Effector CD8-positive, alpha-beta T cell (primary cell): Measurements from ENCODE around the gene RNF25.
A peak's percentile ranks its signal among the peaks of the same experiment; 100 is the strongest.

Experiments used
- DNase-seq: peaks from one replicate; lab custom pipeline; 2025; lab: John Stamatoyannopoulos, UW

RNF25 gene

GRCh38 chr2:218679119-218679518 is 7.3 kb upstream of the RNF25 start:
- no peak for DNase-seq

GRCh38 chr2:218671097-218671653 is 627 bp downstream of the RNF25 start:
- DNase-seq = no peak

GRCh38 chr2:218664653-218665052 is 7.1 kb downstream of the RNF25 start:
- DNase-seq = no peak

GRCh38 chr2:218663901-218664300 is 7.9 kb downstream of the RNF25 start:
- no peak for DNase-seq

DNA sequence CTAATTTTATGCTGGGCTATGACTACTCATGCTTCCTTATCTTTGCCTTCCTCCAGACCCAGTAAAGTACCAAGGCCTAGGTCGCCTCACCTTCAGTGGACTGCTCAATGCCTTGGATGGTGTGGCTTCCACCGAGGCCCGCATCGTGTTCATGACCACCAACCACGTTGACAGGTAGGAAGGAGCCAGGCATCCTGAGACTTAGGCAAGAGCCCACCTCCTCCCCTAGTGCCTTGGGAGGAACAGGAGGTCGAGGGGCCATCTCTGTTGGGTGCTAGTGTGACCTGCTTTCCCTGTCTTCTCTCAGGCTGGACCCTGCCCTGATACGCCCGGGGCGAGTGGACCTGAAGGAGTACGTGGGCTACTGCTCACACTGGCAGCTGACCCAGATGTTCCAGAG is 9.0 kb downstream of the RNF25 start:
- no peak for DNase-seq

GRCh38 chr2:218662377-218662776 is 9.4 kb downstream of the RNF25 start:
- DNase-seq = no peak

DNA sequence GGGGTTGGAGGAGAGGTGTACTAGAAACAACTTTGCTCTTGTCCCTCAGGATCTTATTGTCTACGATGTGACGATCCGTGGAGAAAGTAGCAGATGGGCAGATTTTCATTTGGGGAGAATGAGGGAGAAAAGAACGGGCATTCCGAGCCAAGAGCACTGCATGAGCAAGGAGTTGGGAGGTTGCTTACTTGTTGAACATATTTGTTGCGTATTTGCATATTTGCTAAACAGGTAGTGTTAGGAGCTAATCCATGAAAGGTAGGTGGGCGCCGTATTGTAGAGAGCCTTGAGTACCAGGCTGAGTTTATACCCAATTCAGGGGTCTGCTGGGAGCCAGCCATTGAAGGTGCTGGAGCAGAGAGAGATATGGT is 11.8 kb downstream of the RNF25 start:
- no peak for DNase-seq

GRCh38 chr2:218659258-218659987 is 12.4 kb downstream of the RNF25 start, which contains the start of the genes BCS1L and ZNF142:
Gene BCS1L (plus strand): TSS chr2:218659683. CDS start chr2:218660988, 1,305 bp downstream.
Gene ZNF142 (minus strand): TSS chr2:218659623. CDS start chr2:218656429, 3,194 bp downstream.
- DNase-seq = peak; percentile 78

DNA sequence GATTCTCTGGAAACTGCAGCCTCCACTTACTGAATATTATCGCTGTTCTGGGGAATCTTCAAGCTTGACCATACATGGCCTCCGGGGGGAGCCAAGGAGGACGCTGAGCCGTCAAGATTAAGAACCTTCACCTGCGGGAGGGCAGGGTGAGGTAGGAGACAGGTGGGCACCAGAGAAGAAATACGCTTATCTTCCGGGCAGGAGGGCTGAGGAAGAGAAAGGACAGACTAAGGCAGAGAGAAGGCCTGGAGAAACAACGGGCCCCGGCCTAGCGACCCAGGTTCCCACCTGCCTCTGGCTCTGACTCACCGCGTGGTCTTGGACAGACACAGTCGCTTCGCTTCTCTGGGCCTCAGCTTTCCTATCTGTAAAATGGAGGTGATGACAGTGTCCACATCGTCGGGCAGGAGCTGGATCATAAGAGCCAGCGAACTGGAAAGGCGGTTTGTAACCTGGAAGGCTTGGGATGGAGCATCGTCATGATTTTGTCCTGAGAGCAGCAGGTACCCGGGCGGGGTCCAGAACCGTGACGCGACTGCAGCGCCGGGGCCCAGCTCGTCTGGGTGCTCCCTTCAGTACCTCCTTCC is 13.0 kb downstream of the RNF25 start:
- DNase-seq = no peak

GRCh38 chr2:218655751-218656150 is 16.1 kb downstream of the RNF25 start:
- DNase-seq = no peak

- no peak for DNase-seq
Observed at GRCh38 chr2:218648787-218649100, 23.1 kb downstream of the RNF25 start.

GRCh38 chr2:218648088-218648786 is 23.6 kb downstream of the RNF25 start:
- DNase-seq = peak; percentile 10

DNA sequence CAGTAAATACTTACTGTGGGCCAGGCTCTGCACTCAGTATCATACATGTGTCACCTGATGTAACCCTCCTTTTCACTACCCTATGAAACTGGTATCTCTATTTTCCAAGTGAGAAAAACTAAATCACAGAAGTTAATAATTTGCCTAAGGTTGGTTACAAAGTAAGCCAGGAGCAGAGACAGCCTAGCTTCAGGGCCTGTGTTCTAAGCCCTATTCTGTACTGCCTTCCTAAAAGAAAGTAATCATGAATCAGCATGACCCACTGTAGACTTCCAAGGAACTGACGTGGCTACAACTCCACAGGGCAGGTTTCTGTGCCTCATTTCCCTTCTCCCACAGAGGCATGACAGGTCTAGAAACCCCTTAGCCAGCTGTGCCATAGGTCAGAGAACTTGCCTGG is 26.7 kb downstream of the RNF25 start:
- DNase-seq = no peak

GRCh38 chr2:218644721-218645120 is 27.1 kb downstream of the RNF25 start:
- DNase-seq = no peak

GRCh38 chr2:218643751-218644310 is 28.0 kb downstream of the RNF25 start:
- no peak for DNase-seq

- DNase-seq = no peak
Observed at GRCh38 chr2:218642786-218643185, 29.0 kb downstream of the RNF25 start.

- no peak for DNase-seq
Observed at GRCh38 chr2:218642121-218642656, 29.6 kb downstream of the RNF25 start.

DNA sequence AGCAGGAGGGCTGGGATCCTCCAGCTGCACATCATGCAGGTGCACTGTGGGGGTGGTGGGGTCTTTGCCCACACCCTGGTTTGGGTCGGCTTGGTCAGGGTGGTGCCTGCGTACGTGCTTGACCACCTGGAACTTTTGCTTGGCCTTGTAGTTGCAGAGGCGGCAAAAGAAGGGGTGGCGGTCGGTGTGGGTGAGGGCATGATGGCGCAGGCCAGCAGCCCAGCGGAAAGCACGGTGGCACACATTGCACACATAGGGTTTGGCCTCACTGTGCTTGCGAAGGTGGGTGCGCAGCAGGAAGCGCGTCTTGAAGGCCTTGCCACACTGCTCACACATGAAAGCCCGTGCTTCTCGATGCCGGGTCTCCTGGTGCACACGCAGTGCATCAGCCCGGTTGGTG is 33.4 kb downstream of the RNF25 start:
- no peak for DNase-seq

- no peak for DNase-seq
Observed at GRCh38 chr2:218635719-218636118, 36.1 kb downstream of the RNF25 start.

GRCh38 chr2:218631837-218632236 is 40.0 kb downstream of the RNF25 start:
- no peak for DNase-seq

- no peak for DNase-seq
Observed at GRCh38 chr2:218627939-218628338, 43.9 kb downstream of the RNF25 start.

DNA sequence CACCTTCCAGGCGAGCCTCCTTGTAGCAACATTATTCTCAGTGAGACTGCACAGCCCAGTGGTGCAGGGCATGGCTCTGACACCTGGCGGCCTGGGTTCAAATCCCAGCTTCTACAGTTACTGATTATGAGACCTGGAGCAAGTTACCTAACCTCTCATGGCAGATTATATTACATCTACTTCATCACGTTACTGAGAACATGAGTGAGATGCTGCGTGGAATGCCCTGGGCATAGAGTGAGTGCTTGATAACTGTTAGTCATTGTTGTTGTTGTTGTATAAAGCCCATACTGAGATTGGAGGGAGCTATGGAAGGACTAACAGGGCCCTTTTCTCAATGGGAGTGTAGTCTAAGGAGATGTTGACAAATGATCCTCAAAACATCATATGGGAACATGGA is 45.4 kb downstream of the RNF25 start:
- no peak for DNase-seq
